SIG-M5 treated with dmso at 0.1 percent for 504 hours (cell line): ENCODE results near the gene SPTB.

Experiments
- DNase-seq: peaks from one replicate; lab custom pipeline; 2025; ENCODE audit not compliant: unreplicated experiment; lab: John Stamatoyannopoulos, UW

SPTB gene

DNA sequence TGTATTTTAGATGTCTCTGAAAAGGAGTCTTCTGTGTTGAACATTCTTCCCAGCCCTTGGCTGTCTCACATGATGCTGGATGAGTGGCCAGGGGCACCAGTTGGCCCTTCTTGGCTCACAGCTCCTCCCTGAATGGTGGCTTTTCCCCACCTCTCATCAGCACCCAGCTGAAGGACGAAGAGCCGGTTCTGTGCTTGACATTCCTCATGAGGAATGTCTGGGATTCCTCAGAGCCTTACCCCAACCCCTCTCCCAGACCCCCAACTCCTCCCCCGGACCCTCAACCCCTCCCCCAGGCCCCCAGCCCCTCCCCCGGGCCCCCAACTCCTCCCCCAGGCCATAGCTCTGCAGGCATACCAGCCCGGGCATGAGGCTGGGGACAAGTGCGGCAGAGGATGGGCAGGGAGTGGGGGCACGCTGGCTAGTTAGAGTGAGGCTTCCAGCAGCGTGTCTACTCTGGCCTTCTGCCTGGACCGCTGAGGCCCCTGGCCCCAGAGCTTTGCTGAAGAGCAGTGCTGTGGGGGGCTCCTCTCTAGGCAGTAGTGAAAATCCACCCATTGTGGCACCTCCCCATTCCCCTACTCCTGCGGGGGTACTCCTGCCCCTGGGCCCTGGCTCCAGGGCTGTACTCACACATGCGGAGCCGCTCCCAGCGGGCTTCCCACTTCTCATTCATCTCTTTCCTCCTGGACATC is 111.2 kb downstream of the SPTB start:
- no peak for DNase-seq

DNA sequence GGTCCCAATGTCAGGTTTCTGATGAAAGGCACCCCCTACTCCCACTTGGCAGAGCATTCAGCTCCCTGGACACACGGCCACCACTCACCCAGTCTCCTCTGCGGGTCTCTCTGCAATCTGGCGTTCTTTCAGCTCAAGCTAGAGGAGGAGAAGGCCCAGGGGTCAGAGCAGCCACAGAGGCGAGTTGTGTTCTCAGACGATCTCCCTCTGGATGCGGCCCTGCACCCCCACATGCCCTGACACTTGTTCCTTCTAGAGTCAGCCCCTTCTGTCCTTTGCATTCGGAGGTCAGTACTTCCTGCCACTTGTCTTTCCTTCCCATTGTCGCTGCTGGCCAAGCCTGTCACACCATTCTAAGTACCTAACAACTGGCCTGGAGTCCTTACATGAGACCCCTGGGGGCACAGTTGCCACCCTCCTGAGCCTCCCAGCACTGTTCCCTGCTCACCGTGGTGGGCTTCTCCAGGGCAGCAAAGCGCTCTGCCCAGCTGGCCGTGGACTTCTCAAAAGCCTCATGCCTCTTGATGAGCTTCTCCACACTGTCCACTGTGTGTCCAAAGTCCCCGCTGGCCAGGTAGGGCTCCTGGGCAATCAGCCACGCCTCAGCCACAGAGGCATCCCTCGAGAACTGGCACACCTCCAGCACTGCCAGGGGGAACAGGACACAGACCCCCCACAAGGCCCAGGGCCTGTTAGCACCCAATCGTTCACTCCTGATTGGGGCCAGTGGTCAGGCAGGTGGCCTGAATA is 112.3 kb downstream of the SPTB start:
- DNase-seq = no peak

DNA sequence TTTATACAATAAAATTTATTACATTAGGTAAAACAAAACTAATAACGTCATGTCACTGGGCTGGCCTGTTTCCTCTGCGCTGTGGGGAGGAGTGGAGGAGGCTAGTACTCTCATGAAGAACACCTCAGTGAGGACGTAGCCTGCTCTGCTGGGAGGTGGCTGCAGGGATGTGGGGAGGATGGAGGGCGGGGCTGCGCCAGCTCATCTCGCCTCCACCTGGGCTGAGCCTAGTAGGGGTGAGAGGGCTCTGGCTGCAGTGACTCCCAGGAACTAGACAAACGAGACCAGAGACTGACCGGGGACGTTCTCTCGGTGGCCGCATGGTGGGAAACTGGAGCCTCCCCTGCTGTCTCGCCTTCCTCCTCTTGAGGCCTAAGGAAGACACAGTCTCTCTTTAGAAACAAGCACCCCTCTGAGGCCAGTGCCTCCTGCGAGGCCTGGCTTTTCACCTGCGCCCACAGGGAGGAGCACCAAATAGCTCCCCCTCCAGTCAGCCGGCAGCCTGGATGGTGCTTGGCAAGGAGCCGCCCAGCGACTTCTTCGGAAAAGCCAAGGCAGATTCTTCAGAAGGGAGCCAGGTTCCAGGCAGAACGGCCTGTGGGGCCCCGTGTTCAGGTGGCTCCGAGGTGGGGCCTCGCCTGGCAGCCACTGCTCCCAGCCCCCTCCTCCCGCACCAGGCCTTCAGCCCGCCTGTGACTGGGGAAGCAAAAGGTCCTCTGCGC is 113.1 kb downstream of the SPTB start:
- DNase-seq = no peak

DNA sequence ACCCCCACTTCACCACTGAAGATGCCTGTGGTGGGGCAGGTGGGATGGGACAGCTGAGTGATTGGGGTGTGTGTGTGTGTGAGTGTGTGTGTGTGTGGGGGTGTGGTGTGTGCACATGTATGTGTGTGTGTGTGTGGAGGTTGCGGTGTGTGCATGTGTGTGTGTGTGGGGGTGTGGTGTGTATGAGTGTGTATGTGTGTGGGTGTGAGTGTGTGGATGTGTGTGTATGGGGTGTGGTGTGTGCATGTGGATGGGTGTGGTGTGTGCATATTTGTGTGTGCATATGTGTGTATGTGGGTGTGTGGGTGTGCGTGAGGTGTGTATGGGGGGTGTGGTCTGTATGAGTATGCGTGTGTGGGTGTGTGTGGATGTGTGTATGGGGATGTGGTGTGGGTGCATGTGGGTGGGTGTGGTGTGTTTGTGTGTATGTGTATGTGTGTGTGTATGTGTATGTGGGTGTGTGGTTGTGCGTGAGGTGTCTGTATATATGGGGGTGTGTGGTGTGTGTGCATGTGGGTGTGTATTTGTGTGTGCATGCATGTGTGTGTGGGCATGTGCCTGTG is 113.9 kb downstream of the SPTB start:
- DNase-seq = no peak

DNA sequence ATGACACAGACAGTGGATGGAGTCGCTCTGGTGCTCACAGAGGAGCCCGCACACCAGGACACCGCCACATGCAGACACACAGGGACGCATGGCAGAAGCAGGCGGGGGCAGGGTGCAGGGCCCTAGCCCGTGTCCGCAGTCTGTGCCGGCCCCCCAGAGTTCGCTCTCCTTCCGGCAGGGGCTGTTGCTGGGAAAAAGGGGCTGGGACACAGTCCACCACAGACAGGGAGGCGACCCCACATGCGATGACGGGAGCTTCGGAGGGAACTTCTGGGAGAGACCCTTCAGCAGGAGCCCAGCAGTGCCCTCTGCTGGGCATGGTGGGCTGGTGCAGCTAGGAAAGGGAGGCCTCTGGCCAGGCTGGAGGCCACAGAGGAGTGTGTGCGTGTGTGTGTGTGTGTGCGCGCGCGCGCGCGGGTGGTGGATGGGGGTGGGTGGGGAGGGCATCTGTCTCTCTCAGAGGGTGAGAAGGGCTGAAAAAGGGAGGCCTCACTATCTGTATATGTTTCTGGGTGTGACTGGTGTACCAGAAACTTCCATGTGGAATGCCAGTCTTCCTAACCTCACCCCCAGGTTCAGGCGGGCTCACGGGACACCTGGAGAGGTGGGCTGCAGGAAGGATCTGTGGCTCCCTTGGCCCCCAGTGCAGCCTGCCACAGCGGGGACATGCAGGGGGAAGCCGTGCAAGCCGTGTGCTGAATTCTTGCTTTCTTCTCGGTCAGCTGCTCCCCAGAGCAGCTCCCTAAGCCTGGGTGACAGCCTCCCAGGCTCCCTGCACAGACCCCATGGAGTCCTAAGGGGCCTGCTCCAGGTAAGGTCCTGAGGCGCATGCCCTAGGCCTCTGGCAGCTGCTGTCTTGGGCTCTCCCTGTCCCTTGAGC is 114.8 kb downstream of the SPTB start:
- peak; percentile 62 for DNase-seq

DNA sequence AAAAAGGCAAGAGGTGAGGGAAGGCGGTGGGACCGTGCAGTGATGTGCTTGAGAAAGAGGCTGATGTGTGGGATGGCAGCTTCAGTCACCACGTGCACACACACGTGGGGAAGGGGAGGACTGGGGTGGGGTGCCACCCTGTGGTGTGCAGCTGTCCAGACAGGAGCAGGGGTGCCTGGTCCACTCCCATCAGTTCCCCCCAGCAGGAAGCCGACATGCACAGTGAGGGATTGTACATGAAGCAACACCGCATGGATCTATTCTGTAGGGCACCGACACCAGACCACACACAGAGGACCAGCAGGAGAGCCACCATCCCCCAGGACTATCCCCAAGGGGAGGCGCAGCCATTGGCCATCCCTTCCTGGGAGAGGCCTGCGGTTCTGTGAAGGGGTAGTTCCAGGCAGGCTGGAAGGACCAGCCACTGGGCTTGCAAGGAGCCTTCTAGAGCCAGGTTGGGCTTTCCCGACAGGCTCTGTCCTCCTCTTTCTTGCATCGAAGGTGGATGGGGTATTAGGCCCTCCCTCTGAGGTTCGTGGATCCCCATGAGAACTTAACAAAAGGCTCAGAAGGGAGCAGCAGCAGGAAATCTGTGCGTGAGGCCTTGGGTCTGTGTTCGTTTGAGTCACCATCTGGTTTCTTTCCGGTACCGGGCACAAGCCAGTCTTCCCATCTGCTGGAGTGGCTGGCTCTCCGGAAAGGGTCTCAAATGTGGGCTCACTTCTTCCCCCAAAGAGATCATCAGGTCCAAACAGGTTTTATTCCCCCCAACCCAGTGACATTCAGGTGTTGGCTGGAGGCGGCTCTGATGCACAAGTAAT is 115.7 kb downstream of the SPTB start:
- no peak for DNase-seq

DNA sequence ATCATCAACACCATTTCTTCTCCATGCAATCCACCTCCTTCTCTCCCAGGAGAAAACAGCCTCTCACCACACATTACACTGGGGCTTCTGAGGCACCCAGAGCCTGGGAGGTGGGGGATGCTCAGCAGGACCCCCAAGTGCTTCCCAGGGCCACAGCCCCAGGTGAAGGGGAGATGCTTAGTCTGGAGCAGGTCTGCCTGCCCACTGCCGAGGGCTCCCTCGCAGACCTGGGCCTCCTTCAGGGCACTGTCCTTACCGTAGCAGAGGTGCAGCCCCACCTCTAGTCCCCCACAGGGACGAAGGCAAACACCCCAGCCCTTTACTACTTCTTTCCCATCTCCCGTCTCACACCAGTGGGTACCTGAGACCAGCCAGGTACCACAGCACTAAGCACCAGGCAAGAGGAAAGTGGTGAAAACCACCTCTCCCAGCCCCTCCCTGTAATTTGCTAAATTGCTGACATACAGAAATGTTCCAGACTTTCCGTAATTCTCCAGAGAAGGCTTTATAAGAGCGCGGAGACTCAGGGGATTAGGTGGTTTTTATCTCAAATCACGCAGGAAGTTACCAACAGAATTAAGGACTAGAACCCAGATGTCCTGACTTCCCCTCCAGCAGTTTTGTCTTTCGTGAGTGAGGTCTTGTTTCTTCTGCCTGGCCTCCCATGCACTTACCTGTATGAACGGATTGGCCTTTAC is 116.5 kb downstream of the SPTB start:
- no peak for DNase-seq

DNA sequence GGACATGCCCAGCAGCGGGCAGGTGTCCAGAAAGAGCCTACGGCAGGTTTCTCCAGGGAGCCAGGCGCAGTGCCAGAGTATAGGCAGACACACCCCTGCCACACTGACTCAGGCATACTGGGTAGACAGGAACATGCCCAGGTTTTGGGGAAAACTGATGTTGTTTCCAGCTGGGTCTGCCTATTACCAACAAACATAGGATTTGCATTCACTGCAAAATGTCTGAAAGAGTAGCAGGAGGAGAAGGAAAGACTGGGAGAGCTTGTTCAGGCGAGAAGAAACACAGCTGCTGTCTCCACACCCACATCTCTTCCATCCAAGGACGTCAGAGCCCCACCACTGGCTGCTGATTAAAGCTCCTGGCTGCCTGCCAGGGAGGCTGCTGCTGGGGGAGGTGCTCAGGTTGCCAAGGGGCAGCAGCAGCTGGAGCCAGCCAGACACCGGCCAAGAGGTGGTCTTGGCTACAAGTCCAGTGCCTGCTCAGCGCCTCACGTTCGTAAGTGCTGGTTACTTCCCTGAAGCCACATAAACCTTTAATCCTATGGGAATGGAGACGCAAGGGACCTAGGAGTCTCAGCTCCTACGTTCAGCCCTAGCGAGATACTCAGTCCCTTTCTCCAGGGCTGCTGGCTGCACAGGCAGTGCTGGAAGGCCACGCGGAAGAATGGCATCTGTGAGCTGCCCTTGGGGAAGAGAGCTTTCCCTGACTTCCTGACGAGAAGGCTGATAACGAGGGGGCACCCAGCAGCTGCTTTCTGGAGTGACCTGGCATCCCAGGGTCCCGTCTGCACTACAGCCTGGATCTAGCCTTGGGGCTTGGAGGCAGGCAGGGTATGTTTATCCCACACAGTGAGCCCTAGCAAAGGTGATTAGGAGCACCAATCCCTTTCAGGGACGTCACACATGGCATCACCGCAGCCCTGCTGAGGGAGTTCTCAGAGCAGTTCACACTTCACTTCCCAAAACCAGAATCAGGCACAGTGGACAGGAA is 117.4 kb downstream of the SPTB start:
- peak; percentile 37 for DNase-seq

DNA sequence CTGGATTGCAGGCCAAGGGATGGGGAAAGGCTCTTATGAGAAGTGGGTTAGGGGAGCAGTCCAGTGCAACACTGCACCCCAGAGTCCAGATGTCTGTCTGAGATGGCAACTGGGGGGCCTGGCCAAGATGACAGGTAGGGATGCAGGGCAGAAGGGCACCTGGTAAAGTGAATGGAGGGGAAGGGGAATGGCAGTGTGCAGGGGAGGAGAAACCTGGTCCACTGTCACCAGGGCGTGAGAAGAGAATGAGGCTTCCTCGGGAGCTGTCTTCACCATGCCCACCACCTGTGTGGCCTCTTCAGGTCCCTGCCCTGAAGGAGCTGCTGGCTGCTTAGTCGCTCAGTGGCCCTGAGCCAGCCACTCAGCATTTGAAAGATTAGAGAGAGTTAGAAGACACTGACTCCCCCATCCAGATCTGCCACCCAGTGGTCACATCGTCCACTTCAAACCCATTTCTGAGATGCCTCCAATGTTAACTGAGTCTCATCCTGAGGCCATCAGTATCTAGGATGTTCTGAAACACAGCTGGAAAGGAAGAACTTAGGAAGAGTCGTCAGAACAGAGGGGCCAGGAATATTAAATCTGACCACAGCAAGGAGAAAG is 118.2 kb downstream of the SPTB start:
- no peak for DNase-seq

DNA sequence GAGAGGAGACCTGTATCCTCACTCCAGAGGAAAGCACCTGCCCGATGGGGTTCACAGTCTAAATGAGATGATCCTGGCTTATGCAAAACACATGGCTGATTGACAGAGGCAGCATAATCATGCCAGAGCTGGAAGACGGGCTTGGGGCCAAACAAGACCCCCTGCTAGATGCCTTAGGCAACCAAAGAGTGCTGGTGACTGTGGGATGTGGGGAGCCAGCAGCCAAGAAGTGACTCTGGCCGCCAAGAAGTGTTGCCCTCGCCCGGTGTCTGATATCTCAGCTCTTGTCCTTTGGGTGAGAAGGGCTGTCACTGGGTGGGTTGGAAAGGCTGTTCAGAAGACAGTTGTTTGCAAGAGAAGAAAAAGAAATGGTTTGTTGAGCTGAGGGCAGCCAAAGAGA is 118.8 kb downstream of the SPTB start:
- no peak for DNase-seq

DNA sequence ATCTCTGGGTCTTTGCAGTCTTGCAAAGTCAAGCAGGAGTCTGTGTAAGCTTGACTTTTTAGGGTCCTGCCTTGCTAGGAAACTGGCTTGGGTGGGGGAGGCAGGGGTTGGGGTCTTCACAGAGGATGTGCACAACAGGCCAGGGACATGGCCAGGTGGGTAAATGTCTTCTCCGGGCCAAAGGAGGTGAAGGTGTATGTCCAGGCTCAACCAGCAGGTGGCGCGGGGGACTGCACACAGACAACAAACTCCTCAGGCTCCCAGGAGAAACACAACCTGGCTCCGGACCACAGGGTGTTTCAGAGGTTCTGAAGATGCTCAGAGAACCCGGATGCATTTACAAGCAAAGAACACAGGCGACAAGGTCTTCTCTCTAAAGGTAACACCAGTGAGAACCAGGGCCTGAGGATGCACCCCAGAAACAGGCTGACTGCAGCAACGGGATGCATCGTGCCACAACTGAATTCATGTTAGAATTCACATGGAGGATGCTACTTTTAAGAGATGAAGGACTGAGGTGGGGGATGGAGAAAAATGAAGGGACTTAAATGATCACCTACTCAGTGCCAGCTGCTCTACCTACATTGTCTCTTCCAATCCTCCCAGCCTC is 119.5 kb downstream of the SPTB start:
- DNase-seq = peak; percentile 60

DNA sequence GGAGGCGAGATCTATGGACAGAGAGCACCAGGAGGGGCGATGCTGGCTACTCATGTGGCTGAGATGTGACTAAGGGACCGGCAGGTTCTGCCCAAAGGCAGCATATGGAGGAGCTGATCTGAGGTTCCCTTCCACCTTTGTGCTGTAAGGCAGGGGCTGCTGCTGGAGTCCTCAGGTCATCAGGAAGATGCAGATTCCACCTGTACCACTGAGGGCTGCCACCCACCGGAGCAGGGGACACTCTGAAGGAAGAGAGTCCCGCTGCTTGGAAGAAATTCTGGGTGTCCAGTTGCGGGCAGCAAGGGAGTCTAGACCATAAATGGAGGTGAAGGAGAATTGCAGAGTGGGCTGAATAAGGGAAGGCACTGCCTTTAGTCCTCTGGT is 120.2 kb downstream of the SPTB start:
- DNase-seq = no peak

DNA sequence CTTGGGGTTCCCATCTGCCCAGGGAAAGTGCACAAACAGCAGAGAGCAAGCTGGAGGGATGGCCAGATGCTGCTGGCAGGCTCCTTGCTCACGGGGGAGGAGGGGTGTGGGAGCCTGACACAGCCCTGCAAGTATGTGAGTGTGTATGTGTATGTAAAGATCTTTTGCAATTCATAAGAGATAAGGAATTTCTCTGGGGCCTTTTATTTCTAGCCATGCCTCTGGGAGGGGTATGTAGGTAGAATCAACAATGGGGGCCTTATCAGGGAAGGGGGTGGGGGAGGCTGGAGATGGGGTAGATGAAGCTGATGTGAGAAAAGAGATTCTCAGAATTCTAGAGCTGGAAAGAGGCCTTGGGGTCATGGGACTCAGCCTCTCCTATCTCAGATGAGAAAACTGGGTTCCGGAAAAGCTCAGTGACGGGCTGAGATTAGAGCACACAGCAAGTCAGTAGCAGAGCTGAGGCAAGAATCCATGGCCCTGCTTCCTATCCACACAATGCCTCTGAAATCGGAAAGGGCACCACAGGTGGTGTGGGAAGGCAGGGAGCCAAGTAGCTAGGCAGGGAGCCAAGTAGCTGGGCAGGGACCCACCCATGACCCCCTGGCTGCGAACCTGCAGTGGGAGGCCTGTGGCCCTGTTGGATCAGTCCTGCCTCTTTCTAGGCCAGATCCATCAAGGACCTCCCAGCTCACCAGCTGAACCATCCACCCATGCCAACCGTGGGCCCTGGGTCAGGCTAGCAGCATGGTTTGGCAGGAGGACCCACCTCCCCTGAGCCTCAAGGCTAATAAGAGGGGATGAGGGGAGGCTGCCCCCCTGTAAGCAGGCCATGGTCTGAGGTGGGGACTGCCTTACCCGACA is 120.8 kb downstream of the SPTB start:
- no peak for DNase-seq

DNA sequence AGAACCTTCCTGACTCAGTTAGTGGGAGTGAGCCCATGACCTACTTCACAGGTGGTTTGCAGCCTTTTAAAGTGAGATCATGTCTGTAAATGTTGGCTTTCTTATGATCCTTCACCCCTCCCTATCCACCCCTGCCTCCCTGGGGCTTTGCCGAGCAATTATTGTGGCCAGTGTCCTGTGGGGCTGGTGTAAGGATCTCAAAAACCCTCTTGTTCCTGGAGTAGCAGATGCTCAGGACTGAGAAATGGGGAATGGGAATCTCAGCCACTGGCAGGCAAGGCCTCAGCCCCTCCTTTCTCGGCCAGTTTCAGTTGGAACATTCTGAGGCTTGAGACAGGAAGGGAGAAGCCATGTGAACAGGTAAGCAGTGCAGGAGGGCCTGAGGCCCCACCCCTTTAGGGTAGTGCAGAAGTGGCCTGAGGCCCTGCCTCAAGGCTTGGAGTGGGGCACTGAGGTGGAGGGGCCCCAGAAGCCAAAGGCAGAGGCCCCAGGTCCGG is 121.6 kb downstream of the SPTB start:
- no peak for DNase-seq

DNA sequence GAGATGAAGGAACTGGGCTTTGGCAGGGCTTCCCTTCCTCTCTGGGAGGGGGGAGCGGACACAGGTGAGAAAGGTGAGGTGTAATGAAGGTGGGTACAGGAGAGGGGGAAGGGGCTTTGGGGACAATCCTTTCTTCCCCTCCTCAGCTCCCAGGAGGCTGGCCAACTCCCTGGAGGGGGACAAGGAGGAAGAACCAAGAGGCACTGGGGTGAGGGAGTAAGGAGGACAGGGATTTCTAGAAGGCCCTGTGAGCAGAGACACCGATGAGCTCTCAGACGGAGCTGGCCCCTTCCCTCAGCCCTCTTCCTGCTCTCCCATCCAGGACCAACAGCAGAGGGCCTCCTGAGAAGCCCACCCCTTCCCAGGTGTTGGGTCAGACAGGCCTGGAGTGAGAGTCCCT is 122.1 kb downstream of the SPTB start:
- no peak for DNase-seq

DNA sequence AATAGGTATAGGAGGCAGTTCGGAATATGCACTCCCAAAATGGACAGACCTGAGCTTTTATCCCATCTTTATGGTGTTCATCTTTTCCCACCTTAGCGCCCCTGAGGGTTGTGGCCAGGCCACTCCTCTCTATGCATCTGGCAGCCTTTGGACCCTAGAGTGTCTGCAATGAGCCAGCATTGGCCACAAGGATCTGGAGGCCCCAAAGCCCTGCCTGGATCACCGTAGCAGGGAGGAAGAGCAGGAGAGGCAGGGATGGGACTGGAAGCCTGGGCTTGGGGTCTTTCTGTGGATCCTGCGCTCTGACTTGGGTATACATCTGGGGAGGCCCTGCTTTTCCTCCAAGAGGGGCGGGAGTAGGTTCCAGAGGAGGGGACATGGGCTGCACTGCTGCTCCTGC is 123.0 kb downstream of the SPTB start:
- DNase-seq = no peak
